ENCODE data around the gene MCM7. TPM values are rescaled to one million over a fixed set of nuclear protein-coding genes. Genes with fewer than 3 reads are reported as not detected.

Gene MCM7
- total and polyA plus RNA-seq, 2 of the 13 experiments (the other 11 are each of a cell fraction or from before 2014, with no cell fraction given) = 84.5 to 214 TPM

GRCh38 chr7:100080907-100081534, 20.2 kb downstream of the MCM7 start (continued):
- TF ChIP-seq ZNF670 (CRISPR knock-in tag; IDR thresholded peaks at IDR 0.05; ENCODE audit: borderline replicate concordance) = no peak
- TF ChIP-seq NFKBIZ (CRISPR knock-in tag; IDR thresholded peaks at IDR 0.05) = no peak
- no peak for TF ChIP-seq MAFF (IDR thresholded peaks at IDR 0.05; ENCODE audit: low read depth, low read length)
- TF ChIP-seq ZNF777 (CRISPR knock-in tag; IDR thresholded peaks at IDR 0.05) = no peak; the same call in 1 of the 2 replicates
- TF ChIP-seq ZNF576 (CRISPR knock-in tag; IDR thresholded peaks at IDR 0.05) = no peak
- no peak for TF ChIP-seq ELF4 (CRISPR knock-in tag; IDR thresholded peaks at IDR 0.05; ENCODE audit: borderline replicate concordance)
- 0 out of 2 replicates have a peak, but pooled peaks have one; percentile 82 for TF ChIP-seq ZNF543 (CRISPR knock-in tag; IDR thresholded peaks at IDR 0.05)
- TF ChIP-seq ZFP37 (CRISPR knock-in tag; IDR thresholded peaks at IDR 0.05; ENCODE audit: borderline replicate concordance) = no peak
- TF ChIP-seq CREB1 (IDR thresholded peaks at IDR 0.05) = no peak
- TF ChIP-seq CREB1 (CRISPR knock-in tag; IDR thresholded peaks at IDR 0.05) = no peak
- no peak for TF ChIP-seq ZNF883 (CRISPR knock-in tag; IDR thresholded peaks at IDR 0.05; ENCODE audit: not compliant biosample characterization)
- TF ChIP-seq ZNF703 (CRISPR knock-in tag; IDR thresholded peaks at IDR 0.05; ENCODE audit: borderline replicate concordance) = no peak
- no peak for TF ChIP-seq ZNF609 (CRISPR knock-in tag; IDR thresholded peaks at IDR 0.05; ENCODE audit: borderline replicate concordance)
- TF ChIP-seq TERF1 (CRISPR knock-in tag; IDR thresholded peaks at IDR 0.05) = no peak
- TF ChIP-seq SAFB2 (CRISPR knock-in tag; IDR thresholded peaks at IDR 0.05; ENCODE audit: borderline replicate concordance, low read depth) = no peak
- no peak for TF ChIP-seq ZNF530 (CRISPR knock-in tag; IDR thresholded peaks at IDR 0.05; ENCODE audit: low read depth)
- no peak for TF ChIP-seq ZNF83 (CRISPR knock-in tag; IDR thresholded peaks at IDR 0.05; ENCODE audit: borderline replicate concordance)
- TF ChIP-seq ZNF546 (CRISPR knock-in tag; conservative IDR thresholded peaks at IDR 0.05) = no peak
- no peak for TF ChIP-seq ZUFSP (CRISPR knock-in tag; IDR thresholded peaks at IDR 0.05; ENCODE audit: borderline replicate concordance)
- peak; percentile 66; the same call in 1 of the 2 replicates for TF ChIP-seq ZNF232 (CRISPR knock-in tag; IDR thresholded peaks at IDR 0.05; ENCODE audit: borderline replicate concordance)
- peak; percentile 19; the same call in 1 of the 2 replicates for TF ChIP-seq SOX5 (CRISPR knock-in tag; IDR thresholded peaks at IDR 0.05; ENCODE audit: borderline replicate concordance)
- no peak for TF ChIP-seq NFYB (CRISPR knock-in tag; IDR thresholded peaks at IDR 0.05)
- no peak for TF ChIP-seq ZMYM3 (CRISPR knock-in tag; IDR thresholded peaks at IDR 0.05)

All from HepG2 (cell line).